Right ventricle myocardium superior (tissue), 1 donor: ENCODE data around the gene MAP4. TPM values are rescaled to one million over a fixed set of nuclear protein-coding genes. Genes with fewer than 3 reads are reported as not detected.

ENCODE experiments used
- ATAC-seq: fragments of 200-7000 bp; cut with Tn5 transposase; one replicate; pipeline ENCODE4 v1.9.1; 2020; ENCODE audit warnings: mild to moderate bottlenecking; ENCODE audit not compliant: poor library complexity
- DNase-seq: peaks from one replicate; pipeline ENCODE4 v3.0.0-alpha.2; 2020
- intact Hi-C: fragments of 100-400 bp; cut with DNase I; formaldehyde crosslinking; loops from one replicate; pipeline ENCODE4 v1.11.2; 2022
- total RNA-seq: library from RNA; stranded (reverse); fragmentation: NEBNext Ultra II Directional; extraction: Animal tissue kit (Norgen Biotek cat#: 25700); gene quantifications from one replicate; pipeline ENCODE4 v1.2.1, GENCODE V29; 2021
- donor health status: DM: no; HTN: yes; CAD: no; lungs with severe emphysema.

The MAP4 gene
- total RNA-seq, 1 donor from 2014 or later, result 426 TPM

DNA sequence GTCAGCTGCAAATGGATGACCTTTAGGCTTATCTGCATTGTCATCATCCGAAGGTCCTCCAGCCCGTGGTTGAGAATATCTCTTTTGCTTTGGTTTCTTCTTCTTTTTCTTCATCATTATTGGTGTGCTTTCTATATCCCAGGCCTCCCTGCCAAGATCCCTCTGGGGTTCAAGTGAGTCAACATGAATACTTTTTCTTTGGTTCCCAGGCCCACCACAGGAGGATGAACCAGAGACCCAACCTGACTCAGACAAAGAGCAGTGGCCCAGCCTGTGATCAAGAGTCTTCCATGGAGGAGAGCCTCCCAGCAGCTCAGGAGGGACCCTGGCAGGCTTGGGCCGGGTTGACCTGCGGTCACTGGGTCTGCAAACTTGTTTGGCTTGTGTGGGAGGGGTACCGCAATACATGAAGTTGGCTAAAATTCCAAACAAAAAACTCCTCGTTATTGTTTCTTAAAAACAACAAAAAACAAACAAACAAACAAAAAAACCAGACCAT is 104.2 kb downstream of the MAP4 start:
- ATAC-seq (no peak), DNase-seq (no peak)
- intact Hi-C loops, result no loop called here

DNA sequence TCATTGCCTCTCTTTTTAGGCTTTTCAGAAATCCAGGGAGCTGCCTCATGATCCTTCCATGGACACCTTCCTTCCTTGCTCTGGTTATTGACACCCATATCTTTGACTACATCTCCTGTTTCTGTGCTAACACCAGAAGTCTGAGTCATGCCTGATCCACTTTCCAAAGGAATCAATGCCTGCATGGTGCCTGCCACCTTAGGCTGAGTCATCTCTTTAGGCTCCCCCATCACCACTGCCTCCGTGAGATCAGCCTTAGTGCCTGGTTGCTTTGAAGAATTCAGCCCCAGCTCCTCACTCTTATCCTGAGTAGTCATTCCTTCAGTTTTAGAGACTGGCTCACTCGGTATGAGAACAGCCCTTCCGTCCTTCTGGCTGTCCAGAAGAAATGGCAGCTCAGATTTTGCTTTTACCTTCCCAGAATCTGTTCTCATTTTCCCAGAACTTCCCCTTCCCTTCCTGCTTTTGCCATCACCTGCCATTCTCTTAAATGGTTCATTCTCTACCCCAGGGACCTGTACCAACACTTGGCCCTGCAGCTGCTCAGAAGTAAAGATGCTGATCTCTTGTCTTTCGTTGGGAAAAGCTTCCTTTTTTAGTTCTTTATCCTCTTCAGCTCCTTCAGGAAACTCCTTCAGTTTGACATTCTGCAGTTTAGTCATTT is 105.3 kb downstream of the MAP4 start:
- DNase-seq, result no peak
- intact Hi-C loops, result no loop called here
- ATAC-seq, result no peak

- DNase-seq (no peak), ATAC-seq (no peak)
- intact Hi-C loops, result no loop called here
Observed at GRCh38 chr3:47910233-47910632, 106.0 kb downstream of the MAP4 start.

DNA sequence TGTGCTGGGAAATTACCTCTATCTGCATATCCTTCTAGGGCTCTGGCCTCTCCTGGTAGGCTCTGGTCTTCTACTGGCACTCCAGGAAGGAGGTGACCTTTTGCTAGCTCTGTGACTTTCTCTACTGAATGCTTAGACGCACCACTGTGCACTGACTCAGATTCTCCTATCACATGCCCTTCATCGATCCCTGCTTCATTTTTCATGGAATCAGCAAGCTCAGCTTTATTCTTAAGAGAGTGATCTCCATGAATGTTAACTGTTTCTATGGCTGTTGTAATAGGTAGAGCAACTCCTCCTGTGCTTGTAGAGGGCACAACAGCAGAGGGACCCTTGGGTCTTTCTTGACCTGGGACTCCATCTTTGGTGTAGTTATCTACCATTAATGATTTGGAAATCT is 106.6 kb downstream of the MAP4 start:
- no peak for ATAC-seq
- intact Hi-C loops, result no loop called here

GRCh38 chr3:47908744-47909143 is 107.5 kb downstream of the MAP4 start:
- ATAC-seq, result no peak

More for the DNA sequence above, 106.6 kb downstream of the MAP4 start:
- DNase-seq, result no peak

GRCh38 chr3:47907784-47908183 is 108.4 kb downstream of the MAP4 start:
- intact Hi-C loops, result no loop called here
- ATAC-seq (no peak), DNase-seq (no peak)

More at GRCh38 chr3:47908744-47909143, 107.5 kb downstream of the MAP4 start:
- DNase-seq, result no peak
- intact Hi-C loops, result no loop called here

DNA sequence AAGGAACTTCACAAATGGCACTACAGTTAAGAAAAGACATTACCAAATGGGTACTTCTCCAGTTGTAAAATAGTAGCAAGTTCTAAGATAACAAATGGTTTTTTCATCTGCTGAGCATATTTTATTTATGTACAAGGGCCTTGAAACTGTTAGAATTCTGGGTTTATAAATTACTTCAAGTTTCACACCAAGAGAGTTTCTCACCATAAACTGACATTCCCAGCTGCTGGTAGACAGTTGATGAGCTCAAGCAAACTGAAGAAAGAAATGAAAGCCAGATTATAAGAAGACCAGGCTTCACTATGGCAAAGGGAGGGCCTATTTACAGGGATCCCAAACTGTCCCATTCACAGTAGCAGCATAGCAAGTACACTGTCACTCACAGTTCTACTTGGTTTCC is 113.5 kb downstream of the MAP4 start:
- intact Hi-C loops, result no loop called here
- DNase-seq (no peak), ATAC-seq (no peak)

GRCh38 chr3:47901280-47901833 is 114.9 kb downstream of the MAP4 start:
- ATAC-seq, result no peak
- intact Hi-C loops, result no loop called here
- DNase-seq, result no peak

DNA sequence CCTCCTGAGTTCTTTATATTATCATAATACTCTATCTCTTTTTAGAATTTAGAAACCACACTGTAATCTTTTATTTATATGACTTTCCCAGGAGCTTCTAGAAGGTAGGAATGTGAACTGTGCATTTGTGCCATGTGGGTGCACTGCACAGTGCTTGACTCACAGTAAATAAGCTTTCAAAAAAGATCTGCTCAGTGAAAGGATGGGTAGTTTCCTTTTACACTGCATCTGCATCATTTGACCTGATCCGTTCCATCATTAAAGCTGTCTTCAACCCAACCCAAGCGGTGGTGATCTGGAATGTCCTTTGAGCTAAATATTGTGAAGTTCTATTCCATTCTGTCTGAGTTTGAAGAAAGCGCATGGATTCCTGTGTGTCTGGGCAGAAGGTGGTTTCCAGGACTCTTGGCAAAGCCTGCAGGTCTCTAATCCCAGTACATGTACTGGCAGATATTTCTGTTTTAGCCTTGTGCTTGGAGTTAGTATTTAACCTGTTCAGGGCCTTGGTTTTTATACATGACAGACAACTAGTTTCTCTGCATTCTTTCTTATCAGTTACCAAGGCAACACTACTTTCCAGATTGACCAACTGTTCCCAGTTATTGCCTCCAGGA is 116.6 kb downstream of the MAP4 start:
- ATAC-seq, result peak; percentile 54
- intact Hi-C loops, result no loop called here
- DNase-seq, result no peak

- DNase-seq (no peak), ATAC-seq (no peak)
- intact Hi-C loops, result no loop called here
Observed at GRCh38 chr3:47897954-47898353, 118.3 kb downstream of the MAP4 start.

- intact Hi-C loops, result no loop called here
- DNase-seq (no peak), ATAC-seq (no peak)
Observed at GRCh38 chr3:47896736-47897135, 119.5 kb downstream of the MAP4 start.

DNA sequence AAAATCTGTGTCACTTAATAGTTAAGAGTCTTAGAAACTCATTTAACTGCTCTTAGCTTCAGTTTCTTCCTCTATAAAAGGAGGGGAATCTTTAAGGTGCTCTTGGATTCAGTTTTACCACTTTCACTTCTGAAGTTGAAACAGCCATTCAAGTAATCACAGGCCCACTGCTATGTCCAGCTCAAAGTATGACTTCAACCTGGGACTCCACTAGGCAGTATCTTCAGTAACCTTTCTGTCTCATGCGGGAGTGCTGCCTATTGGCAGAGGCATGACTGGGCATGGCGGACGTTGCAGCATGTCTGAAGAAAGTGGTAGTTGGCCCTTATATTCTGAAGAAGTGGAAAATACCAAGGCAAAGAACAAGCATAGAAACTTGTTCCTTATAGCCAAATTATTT is 121.0 kb downstream of the MAP4 start:
- no peak for ATAC-seq
- intact Hi-C loops, result no loop called here

GRCh38 chr3:47892286-47893040 is 123.8 kb downstream of the MAP4 start:
- DNase-seq (no peak), ATAC-seq (peak; percentile 32)
- intact Hi-C loops, result no loop called here

More for the DNA sequence above, 121.0 kb downstream of the MAP4 start:
- no peak for DNase-seq

GRCh38 chr3:47891613-47892005 is 124.6 kb downstream of the MAP4 start:
- ATAC-seq, result no peak
- intact Hi-C loops, result no loop called here
- DNase-seq, result no peak

- DNase-seq (no peak), ATAC-seq (peak; percentile 91)
- intact Hi-C loops, result no loop called here
Observed at GRCh38 chr3:47890828-47891612, 125.2 kb downstream of the MAP4 start.

- intact Hi-C loops, result no loop called here
- DNase-seq (no peak), ATAC-seq (peak; percentile 4)
Observed at GRCh38 chr3:47890126-47890827, 125.9 kb downstream of the MAP4 start.

DNA sequence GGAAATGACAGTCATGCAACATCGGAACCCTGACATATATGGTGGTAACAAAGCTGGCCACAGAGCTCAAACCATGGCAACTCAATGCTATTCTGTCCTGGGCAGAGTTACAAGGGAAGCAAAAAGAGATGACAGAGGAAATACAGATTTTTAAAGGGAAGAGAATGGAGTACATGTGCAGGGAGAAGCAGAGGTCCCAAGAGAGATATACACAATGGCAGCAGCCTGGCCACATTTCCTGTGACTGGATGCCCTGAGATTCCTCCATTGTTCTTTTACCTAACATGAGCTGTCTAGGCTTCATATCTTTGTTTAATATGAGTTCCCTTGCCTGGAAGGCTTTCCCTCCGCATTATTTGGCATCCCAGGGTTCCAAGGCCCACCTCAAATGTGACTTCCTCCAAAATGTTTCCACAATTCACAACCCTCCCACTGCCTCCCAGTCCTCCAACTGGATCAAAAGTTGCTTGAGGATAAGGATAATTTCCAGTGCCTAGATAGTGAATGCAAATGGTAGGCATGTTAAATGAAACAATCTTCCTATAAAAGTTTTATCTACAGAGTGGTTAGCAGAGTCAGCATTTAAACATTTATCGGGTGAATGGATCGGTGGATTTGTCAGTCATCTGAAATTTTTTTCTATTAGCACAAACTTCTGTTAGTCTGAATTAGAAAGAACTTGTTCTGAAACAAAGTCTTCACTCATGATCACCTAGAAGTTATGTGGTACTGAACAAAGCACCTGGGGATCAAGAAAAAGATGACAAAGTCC is 127.0 kb downstream of the MAP4 start:
- ATAC-seq, result no peak
- intact Hi-C loops, result no loop called here

More for the DNA sequence above, 127.0 kb downstream of the MAP4 start:
- DNase-seq, result no peak
